Lung (tissue), 12 donors: ENCODE results near the gene ARMC10. TPM values are rescaled to one million over a fixed set of nuclear protein-coding genes. Genes with fewer than 3 reads are reported as not detected.

Source experiments
- ATAC-seq: fragments of 200-7000 bp; cut with Tn5 transposase; one replicate; pipeline ENCODE4 v1.9.1; 2020; ENCODE audit warnings: moderate number of reproducible peaks; ENCODE audit not compliant: insufficient read depth, low FRiP score
- DNase-seq, 3 donors: peaks; one replicate each; pipeline ENCODE4 v3.0.0-alpha.2; 2013 to 2017
- H3K27ac ChIP-seq, 2 donors: one replicate each; pipeline ENCODE4 v1.5.1; 2013; ENCODE audit warnings: mild to moderate bottlenecking in 2 of 2, moderate library complexity in 2 of 2, control low read depth in 1 of 2, inconsistent platforms in 1 of 2, low read depth in 1 of 2, low read length in 1 of 2
- H3K27me3 ChIP-seq, 3 donors: one replicate each; pipeline ENCODE4 v1.5.1; 2013; ENCODE audit warnings: low read length in 2 of 3; ENCODE audit not compliant: control insufficient read depth in 3 of 3, insufficient read depth in 3 of 3
- H3K36me3 ChIP-seq, 4 donors: one replicate each; pipeline ENCODE4 v1.5.1; 2013; ENCODE audit warnings: low read length in 4 of 4, mild to moderate bottlenecking in 1 of 4, moderate library complexity in 1 of 4; ENCODE audit not compliant: control insufficient read depth in 4 of 4, insufficient read depth in 4 of 4
- H3K4me1 ChIP-seq, 5 donors: one replicate each; pipeline ENCODE4 v1.5.1; 2013; ENCODE audit warnings: low read length in 5 of 5, mild to moderate bottlenecking in 2 of 5, moderate library complexity in 1 of 5; ENCODE audit not compliant: control insufficient read depth in 5 of 5, insufficient read depth in 5 of 5
- H3K4me3 ChIP-seq: one replicate; pipeline ENCODE4 v1.5.1; 2013; ENCODE audit warnings: mild to moderate bottlenecking, control low read depth, moderate library complexity
- H3K9ac ChIP-seq, 2 donors: one replicate each; pipeline ENCODE4 v1.5.1; 2013; ENCODE audit warnings: low read length in 2 of 2, control low read depth in 1 of 2; ENCODE audit not compliant: insufficient read depth in 1 of 2
- H3K9me3 ChIP-seq, 4 donors: one replicate each; pipeline ENCODE4 v1.5.1; 2013; ENCODE audit warnings: low read length in 3 of 4, mild to moderate bottlenecking in 1 of 4, moderate library complexity in 1 of 4; ENCODE audit not compliant: control insufficient read depth in 4 of 4, insufficient read depth in 3 of 4
- WGBS, 2 donors: extraction: QIAGEN DNeasy Blood & Tissue Kit; methylation state at CpG; one replicate each; pipeline ENCODE4 v1.1.7; 2013; 5-methylcytosine and 5-hydroxymethylcytosine counted together
- polyA plus RNA-seq, 2 donors: library from polyadenylated mRNA; stranded (reverse); fragments of 200-250 nt; gene quantifications; one replicate each; pipeline ENCODE4 v1.2.1, GENCODE V29; 2013
- total RNA-seq, 2 donors: library from RNA; depleted of rRNA in 1 of 2; stranded (reverse); fragments of >200 nt in 1 of 2; gene quantifications; one replicate each; pipeline ENCODE4 v1.2.1, GENCODE V29; 2014 to 2021
- TF ChIP-seq, protein P1 (sequence below): IDR thresholded peaks from 2 replicates; pipeline ENCODE4 v1.5.1; 2012; ENCODE audit warnings: mild to moderate bottlenecking; ENCODE audit errors: control extremely low read depth, extremely low read depth
- donor health status: control.
- donor health status: control.
- donor health status: Bipolar disorder and iron deficiency.
- donor health status: healthy.
- donor health status: DM: yes; HTN: yes; CAD: no.

Gene ARMC10
- total and polyA plus RNA-seq, 4 donors = 22.2 to 39.4 (median 28.3) TPM

GRCh38 chr7:103116991-103117390, 42.1 kb downstream of the ARMC10 start:
- Histone ChIP-seq H3K36me3 (peaks cover 9 to 15% (median 14%) of the 10 kb centered on the region in 4 donors), H3K9ac (no peak overlapping the region), H3K27ac (no peak overlapping the region), H3K9me3 (no peaks in the 10 kb centered on the region), H3K4me3 (no peak overlapping the region), H3K27me3 (no peaks in the 10 kb centered on the region), H3K4me1 (no peaks in the 10 kb centered on the region)
- TF ChIP-seq, protein P1, sequence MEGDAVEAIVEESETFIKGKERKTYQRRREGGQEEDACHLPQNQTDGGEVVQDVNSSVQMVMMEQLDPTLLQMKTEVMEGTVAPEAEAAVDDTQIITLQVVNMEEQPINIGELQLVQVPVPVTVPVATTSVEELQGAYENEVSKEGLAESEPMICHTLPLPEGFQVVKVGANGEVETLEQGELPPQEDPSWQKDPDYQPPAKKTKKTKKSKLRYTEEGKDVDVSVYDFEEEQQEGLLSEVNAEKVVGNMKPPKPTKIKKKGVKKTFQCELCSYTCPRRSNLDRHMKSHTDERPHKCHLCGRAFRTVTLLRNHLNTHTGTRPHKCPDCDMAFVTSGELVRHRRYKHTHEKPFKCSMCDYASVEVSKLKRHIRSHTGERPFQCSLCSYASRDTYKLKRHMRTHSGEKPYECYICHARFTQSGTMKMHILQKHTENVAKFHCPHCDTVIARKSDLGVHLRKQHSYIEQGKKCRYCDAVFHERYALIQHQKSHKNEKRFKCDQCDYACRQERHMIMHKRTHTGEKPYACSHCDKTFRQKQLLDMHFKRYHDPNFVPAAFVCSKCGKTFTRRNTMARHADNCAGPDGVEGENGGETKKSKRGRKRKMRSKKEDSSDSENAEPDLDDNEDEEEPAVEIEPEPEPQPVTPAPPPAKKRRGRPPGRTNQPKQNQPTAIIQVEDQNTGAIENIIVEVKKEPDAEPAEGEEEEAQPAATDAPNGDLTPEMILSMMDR = no peak
- ATAC-seq (no peak), DNase-seq (no peak)

GRCh38 chr7:103117465-103117864, 42.5 kb downstream of the ARMC10 start:
- 91 to 95% methylated on average over 2 of the region's 2 CpGs for WGBS, 2 donors
- Histone ChIP-seq H3K27me3 (no peaks in the 10 kb centered on the region), H3K36me3 (peaks cover 9 to 20% (median 15%) of the 10 kb centered on the region in 4 donors), H3K4me1 (no peaks in the 10 kb centered on the region), H3K27ac (no peak overlapping the region), H3K9ac (no peak overlapping the region), H3K4me3 (no peak overlapping the region), H3K9me3 (no peaks in the 10 kb centered on the region)
- ATAC-seq (no peak), DNase-seq (no peak)
- TF ChIP-seq, protein P1 = no peak

DNA sequence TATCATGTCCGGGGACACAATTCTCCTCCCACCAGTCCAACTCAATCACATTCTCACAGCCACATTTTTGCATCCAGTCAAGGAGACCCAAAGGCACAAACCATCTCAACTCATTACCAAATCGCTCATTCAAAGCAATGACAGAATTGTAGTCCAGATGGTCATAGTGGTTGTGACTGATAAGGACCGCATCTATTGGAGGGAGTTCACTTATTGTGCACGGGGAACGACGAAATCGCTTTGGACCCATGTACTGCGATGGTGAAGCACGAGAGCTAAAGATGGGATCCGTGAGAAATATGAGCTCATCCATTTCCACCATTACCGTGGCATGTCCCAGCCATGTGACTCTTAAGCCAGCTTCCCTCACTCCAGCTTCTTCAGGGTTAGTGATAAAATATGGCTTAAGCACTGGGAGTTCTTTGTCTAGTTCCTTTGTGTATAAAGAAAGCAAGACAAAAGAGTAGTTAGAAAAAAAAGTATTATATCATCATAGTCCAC, 44.9 kb downstream of the ARMC10 start:
- Histone ChIP-seq H3K27me3 (no peaks in the 10 kb centered on the region), H3K27ac (no peak overlapping the region), H3K9ac (no peak overlapping the region), H3K36me3 (peaks cover 11 to 20% (median 16%) of the 10 kb centered on the region in 4 donors), H3K4me3 (no peak overlapping the region), H3K9me3 (no peaks in the 10 kb centered on the region), H3K4me1 (no peaks in the 10 kb centered on the region)
- ATAC-seq (no peak), DNase-seq (no peak)
- 97% methylated on average over 11 of the region's 11 CpGs for WGBS, 2 donors
- TF ChIP-seq, protein P1 = no peak

- Histone ChIP-seq H3K9me3 (no peaks in the 10 kb centered on the region), H3K4me1 (no peaks in the 10 kb centered on the region), H3K27ac (no peak overlapping the region), H3K4me3 (no peak overlapping the region), H3K27me3 (no peaks in the 10 kb centered on the region), H3K9ac (no peak overlapping the region), H3K36me3 (peaks cover 9 to 20% (median 16%) of the 10 kb centered on the region in 4 donors)
- 95 to 100% methylated on average over 1 of the region's 1 CpG for WGBS, 2 donors
- ATAC-seq (no peak), DNase-seq (no peak)
- TF ChIP-seq, protein P1 = no peak
Observed at GRCh38 chr7:103120362-103120761, 45.4 kb downstream of the ARMC10 start.
